Forelimb muscle (tissue), 1 donor: ENCODE results near the gene GBX1. TPM values are rescaled to one million over a fixed set of nuclear protein-coding genes. Genes with fewer than 3 reads are reported as not detected.

Experiments
- DNase-seq: peaks from one replicate; pipeline ENCODE4 v3.0.0-alpha.2; 2013; ENCODE audit warnings: low read depth
- polyA plus RNA-seq: library from polyadenylated mRNA; unstranded; fragments of 120-200 nt; gene quantifications from one replicate; pipeline ENCODE4 v1.2.1, GENCODE V29; 2013; ENCODE audit not compliant: insufficient read length

The GBX1 gene
- polyA plus RNA-seq, 1 donor, result 3.1 TPM

DNA sequence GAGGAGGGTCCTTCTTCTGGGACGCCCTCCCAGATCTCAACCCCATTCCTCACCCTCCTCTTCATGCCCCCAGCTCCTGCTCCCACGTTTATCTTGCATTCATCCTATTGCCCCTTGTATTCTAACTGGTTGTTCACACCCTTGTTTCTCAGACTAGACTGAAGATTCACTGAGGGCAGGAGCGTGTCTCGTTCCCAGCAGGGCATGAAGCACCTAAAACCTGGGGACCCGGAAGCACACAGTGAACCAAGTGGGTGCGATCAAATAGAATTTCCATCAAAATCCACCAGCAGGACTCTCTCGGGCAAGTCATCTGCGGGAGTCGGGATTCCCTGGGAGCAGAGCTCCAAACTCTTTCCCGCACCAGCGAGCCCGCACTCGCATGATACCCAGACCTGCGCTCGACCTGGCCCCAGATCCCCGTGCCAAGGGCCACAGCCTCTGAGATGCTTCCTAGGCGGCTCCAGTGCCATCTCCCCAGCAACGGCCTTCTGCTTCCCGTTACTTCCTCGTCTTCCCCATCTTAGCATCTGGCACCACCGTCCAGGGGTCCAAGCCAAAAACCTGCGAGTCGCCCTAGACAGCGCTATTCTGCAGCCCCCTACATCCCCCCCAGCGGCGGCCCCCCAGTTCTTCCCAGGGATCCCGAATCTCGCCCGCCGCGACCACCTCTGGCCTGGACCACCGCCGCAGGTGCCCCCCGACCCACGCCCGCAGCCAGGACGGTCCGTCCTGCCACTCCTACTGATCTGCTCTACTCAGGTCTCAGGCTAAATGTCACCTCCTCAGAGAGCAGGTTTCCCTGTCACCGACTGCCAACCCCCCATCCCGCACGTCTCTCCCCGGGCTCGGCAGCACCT is 6.1 kb upstream of the GBX1 start:
- DNase-seq, result no peak

GRCh38 chr7:151172273-151173141 is 5.0 kb upstream of the GBX1 start:
- no peak for DNase-seq

GRCh38 chr7:151168787-151169162 is 1.3 kb upstream of the GBX1 start:
- no peak for DNase-seq

GRCh38 chr7:151168003-151168786 is 701 bp upstream of the GBX1 start:
- no peak for DNase-seq

- no peak for DNase-seq
These were observed 781 bp downstream of the GBX1 start for GRCh38 chr7:151166629-151167196.

- no peak for DNase-seq
These were observed 5.7 kb downstream of the GBX1 start for GRCh38 chr7:151161757-151162156.

- DNase-seq, result no peak
These were observed 9.7 kb downstream of the GBX1 start for GRCh38 chr7:151157645-151158329.

DNA sequence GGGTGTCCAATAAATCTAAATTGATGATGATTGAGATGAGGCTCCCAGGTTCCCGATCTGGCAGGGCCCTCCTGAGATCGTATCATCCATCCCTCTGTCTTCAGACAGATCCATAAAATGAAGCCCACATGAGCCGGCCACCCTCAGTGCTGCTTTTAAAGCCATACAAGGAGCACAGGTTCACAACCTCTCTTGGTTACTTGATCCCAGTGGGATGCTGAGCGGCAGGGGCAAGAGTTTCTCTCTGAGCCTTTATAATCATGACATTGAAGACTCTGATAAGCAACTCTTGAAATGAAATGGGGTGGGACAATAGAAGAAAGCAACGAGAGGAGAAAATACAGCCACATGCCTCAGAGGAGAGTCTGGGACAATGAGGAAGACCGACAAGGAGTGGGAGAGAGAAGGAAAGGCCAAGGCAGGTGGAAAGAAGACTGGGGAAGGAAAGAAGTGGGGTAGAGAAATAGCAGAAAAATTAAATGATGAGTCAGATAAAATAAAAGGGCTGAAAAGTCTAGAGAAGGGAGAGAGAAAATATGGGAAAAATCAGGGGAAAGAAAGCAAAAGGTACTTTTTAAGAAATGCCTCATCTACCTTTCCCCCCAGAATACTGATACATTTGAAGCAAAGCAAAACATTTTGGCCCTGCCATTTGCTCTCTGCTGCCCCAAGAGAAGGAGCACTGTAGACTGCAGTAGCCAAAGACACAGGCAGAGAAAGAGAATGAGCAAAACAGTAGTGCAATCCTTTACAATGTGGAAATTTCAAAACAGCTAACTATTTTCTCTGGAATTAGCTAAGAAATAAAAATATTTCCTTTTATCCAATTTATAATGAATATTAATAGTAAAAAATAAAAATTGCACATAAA is 14.6 kb downstream of the GBX1 start:
- DNase-seq, result no peak

GRCh38 chr7:151150388-151150787 is 17.1 kb downstream of the GBX1 start:
- DNase-seq, result no peak

GRCh38 chr7:151148319-151149259 is 18.9 kb downstream of the GBX1 start:
- no peak for DNase-seq

DNA sequence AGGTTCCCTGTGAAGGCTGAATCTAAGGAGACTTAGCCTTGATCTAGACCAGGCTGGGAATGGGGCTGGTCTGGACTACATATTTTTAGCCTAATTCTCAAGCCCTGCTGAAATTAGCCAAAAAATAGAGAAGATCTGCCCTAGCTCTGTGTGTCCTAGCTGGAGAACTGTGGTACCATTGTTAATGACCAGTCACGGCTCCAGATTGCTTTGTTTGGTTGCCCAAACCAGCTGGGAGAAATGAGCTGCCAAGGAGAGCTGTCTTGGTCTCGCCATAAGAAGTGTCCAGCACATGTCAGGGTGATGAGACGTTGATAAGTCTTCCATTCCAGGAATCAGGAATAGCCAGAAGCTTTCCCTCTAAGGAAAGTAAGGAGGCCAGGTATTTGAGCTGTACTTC is 20.7 kb downstream of the GBX1 start:
- no peak for DNase-seq

DNA sequence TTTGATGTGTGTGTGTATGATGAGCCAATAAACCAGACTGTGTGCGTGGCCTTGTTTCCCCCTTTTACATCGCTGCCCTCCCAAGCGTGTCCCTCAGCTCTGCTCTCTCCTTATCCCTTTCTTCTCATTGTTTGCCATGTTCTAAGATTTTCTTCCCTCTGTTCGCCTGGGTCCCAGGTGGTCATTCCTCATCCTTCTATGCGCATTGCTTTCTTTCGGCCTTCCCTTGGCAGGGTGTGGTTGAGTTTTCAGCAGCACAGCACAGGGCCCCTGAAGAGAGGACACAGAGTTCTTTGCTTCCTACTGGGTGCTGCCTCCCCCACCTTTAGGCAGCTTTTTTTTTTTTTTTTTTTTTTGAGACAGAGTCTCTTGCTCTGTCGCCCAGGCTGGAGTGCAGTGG is 23.1 kb downstream of the GBX1 start:
- DNase-seq, result no peak

GRCh38 chr7:151143261-151144015 is 24.1 kb downstream of the GBX1 start:
- DNase-seq, result no peak

DNA sequence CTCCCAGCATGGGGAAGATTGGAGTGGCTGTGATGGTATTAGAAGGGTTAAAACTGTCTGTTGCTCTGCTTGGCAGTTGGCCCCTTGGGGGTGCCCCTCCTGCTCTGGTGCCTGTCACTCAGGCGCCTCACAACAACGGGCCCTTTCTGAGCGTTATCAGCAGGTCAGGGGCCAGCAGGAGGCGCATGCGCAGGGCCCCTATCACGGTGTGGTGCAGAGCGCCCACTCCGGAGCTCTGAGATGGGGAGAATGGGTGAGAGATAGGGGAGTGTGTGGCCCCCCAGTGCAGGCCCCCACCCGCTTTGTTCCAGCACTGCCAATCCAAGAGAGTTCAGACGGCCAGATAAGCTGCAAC is 24.8 kb downstream of the GBX1 start:
- DNase-seq, result no peak

DNA sequence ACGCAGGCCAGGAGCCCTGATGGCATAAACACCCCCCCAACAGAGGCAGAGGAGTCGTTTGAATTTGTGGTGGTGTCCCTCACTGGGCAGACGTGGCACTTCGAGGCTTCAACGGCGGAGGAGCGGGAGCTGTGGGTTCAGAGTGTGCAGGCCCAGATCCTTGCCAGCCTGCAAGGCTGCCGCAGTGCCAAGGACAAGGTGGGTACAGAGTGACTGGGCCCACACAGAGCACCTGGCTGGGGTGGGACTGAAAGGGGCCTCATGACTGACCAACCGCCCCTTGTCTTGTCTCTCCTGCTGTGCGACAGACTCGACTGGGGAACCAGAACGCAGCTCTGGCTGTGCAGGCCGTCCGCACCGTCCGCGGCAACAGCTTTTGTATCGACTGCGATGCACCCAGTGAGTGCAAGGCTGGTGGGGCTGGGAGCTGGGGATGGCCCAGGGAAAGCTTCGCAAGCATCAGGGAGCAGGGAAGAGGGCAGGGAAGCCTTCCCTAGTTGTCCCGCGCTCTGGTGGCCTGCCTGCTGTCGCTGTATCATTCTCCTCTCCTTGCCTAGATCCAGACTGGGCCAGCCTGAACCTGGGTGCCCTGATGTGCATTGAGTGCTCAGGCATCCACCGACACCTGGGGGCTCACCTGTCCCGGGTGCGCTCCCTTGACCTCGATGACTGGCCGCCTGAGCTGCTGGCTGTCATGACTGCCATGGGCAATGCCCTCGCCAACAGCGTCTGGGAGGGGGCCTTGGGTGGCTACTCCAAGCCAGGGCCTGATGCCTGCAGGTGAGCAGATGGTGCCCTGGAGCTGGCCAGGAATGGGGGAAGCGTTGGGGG is 25.4 kb downstream of the GBX1 start:
- no peak for DNase-seq

DNA sequence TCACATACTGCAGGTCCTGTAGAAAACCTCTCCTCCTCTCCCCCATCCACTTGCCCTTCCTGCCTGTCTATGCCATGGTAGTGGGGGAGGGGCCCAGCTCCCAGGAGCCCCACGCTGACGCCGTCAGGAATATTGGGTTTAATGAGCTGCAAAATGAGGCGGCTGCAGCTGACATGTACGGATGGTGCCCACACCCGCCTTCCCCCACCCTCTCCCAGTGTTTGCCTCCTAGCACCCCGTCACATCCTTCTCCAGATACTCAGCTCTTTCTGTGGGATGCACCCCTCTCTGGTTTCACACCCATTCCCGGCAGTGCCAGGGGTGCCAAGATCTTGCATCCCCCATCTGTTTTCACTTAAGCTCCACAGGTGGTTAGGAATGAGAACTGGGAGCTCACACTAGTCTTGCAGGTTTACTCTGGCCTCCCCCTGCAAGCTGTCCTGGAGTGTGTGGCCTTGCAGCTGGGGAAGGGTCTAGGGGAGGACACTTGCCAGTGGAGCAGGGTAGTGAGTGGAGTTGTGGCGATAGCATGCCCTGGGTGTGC is 26.1 kb downstream of the GBX1 start:
- no peak for DNase-seq

DNA sequence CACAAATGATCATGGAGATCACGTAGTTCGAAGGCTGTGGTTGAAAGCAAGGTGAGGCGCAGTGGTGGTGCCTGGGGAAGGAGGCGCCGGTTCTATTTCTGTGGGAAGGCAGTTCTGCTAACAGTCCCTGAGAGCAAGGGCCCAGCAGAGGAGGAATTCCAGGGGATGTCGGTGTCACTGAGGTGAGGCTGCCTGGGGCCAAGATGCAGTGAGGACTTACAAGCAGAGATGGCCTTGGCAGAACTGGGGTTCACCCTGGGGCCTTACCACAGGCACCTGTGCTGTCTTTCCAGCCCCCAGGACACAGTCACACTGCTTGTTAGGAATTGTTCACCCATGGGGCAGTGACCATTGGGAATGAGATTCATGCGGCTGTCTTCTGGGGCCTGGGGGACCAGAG is 26.7 kb downstream of the GBX1 start:
- no peak for DNase-seq
